Measurements from ENCODE around the gene MUS81. TPM values are rescaled to one million over a fixed set of nuclear protein-coding genes. Genes with fewer than 3 reads are reported as not detected.

The MUS81 gene
- total and polyA plus RNA-seq, 2 experiments from 2014 or later, result 74.3 to 82.7 TPM

DNA sequence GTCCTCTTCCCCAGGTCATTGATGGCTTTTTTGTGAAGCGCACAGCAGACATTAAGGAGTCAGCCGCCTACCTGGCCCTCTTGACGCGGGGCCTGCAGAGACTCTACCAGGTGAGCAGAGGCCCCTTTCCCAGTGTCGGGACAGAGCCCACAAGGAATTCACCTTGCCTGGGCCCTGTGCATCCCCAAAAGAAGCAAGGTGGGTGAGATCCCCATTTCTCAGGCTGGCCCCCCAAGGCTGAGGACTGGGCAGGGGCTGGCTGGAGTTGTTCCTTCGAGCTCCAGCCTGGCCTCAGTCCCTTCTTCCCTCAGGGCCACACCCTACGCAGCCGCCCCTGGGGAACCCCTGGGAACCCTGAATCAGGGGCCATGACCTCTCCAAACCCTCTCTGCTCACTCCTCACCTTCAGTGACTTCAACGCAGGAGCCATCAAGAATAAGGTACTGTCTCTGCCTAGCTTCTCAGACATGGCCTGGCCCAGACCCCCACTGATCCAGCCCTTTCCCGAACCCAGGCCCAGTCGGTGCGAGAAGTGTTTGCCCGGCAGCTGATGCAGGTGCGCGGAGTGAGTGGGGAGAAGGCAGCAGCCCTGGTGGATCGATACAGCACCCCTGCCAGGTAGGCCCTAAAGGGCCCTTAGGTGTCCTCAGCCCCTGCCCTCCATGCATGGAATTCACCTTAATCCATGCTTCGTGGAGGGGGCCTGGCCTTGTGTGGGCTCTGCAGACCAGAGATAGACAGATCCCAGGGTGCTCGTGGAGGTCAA, 4.7 kb downstream of the MUS81 start:
- H3K27ac ChIP-seq, result no peak overlapping the region
- no peak for DNase-seq (ENCODE audit: low read depth in 1 of 2, low spot score in 1 of 2)
- TF ChIP-seq, protein P1, sequence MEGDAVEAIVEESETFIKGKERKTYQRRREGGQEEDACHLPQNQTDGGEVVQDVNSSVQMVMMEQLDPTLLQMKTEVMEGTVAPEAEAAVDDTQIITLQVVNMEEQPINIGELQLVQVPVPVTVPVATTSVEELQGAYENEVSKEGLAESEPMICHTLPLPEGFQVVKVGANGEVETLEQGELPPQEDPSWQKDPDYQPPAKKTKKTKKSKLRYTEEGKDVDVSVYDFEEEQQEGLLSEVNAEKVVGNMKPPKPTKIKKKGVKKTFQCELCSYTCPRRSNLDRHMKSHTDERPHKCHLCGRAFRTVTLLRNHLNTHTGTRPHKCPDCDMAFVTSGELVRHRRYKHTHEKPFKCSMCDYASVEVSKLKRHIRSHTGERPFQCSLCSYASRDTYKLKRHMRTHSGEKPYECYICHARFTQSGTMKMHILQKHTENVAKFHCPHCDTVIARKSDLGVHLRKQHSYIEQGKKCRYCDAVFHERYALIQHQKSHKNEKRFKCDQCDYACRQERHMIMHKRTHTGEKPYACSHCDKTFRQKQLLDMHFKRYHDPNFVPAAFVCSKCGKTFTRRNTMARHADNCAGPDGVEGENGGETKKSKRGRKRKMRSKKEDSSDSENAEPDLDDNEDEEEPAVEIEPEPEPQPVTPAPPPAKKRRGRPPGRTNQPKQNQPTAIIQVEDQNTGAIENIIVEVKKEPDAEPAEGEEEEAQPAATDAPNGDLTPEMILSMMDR (IDR thresholded peaks at IDR 0.05; ENCODE audit: low read depth, low read length), result no peak
- no peak overlapping the region for H3K4me3 ChIP-seq
- peaks cover 55% of the 10 kb centered on the region for H3K36me3 ChIP-seq
- no peaks in the 10 kb centered on the region for H3K27me3 ChIP-seq
- H3K9me3 ChIP-seq (ENCODE audit: low read depth), result no peaks in the 10 kb centered on the region
- H3K4me1 ChIP-seq (ENCODE audit: low read depth), result peaks cover 1% of the 10 kb centered on the region

DNA sequence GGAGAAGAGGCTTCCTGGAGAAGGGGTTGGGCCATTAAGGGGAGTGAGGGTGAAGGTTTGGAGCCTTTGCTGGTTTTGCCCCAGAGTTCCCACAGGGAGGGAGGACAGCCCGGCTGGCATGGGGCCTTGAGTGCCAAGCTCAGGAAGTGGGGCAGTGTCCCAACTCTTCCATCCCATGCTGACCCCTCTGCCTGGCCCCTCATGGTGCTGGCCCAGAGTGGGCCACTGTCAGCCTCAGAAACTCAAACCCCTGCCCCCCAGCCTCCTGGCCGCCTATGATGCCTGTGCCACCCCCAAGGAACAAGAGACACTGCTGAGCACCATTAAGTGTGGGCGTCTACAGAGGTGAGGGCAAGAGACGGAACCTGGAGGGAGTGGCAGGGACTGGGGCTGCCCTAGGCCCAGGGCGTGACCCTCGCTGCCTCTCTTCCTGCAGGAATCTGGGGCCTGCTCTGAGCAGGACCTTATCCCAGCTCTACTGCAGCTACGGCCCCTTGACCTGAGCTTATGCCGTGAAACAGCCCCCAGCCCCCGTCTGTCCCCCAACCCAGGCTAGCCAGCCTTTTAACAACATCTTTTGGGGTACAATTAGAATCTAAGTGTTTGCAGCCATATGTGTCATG, 5.4 kb downstream of the MUS81 start:
- Histone ChIP-seq H3K36me3 (peaks cover 55% of the 10 kb centered on the region), H3K27ac (no peak overlapping the region), H3K27me3 (no peaks in the 10 kb centered on the region), H3K4me3 (no peak overlapping the region), H3K9me3 (ENCODE audit: low read depth) (no peaks in the 10 kb centered on the region), H3K4me1 (ENCODE audit: low read depth) (no peaks in the 10 kb centered on the region)
- no peak for DNase-seq (ENCODE audit: low read depth in 1 of 2, low spot score in 1 of 2)
- TF ChIP-seq, protein P1 (IDR thresholded peaks at IDR 0.05; ENCODE audit: low read depth, low read length), result no peak

DNA sequence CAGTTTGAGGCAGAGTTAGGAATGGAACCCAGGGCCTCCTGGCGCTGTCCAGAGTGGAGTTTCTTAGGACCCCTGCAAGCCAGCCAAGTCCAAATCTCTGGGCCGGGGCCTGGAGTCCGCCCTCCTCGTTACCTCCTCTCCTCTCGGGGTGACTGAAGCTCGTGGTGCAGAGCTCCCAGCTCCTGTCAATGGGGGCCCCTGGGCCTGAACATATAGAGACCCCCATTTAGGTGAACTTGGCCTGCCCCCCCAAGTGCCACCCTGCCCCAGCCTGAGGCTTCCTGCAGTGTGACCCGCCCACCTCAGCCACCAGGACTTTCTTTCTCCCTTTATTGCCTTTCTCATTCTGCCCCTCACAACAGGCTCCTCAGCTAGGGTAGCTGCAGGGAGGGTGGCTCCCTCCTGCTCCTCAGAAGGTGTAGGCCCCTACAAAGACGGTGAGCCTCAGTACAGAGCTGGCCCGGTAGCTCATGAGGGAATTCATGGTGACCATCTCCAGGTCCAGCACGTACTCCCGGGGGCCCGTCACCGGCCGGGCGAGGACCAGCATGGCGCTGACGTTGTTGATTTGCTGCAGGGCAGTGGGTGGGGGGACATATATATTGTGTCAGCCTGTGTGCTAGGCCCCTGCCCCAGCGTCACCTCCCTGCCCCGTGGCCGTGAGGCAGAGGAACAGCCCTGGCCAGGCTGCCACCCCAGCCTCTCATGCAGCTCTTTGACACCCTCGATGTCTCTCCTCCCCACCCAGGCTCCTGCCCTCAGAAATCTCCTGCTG, 6.5 kb downstream of the MUS81 start:
- Histone ChIP-seq H3K4me1 (ENCODE audit: low read depth) (no peaks in the 10 kb centered on the region), H3K4me3 (no peak overlapping the region), H3K27me3 (no peaks in the 10 kb centered on the region), H3K27ac (peak overlapping the region; percentile 11), H3K9me3 (ENCODE audit: low read depth) (no peaks in the 10 kb centered on the region), H3K36me3 (peaks cover 55% of the 10 kb centered on the region)
- no peak for DNase-seq (ENCODE audit: low read depth in 1 of 2, low spot score in 1 of 2)
- TF ChIP-seq, protein P1 (IDR thresholded peaks at IDR 0.05; ENCODE audit: low read depth, low read length), result no peak

DNA sequence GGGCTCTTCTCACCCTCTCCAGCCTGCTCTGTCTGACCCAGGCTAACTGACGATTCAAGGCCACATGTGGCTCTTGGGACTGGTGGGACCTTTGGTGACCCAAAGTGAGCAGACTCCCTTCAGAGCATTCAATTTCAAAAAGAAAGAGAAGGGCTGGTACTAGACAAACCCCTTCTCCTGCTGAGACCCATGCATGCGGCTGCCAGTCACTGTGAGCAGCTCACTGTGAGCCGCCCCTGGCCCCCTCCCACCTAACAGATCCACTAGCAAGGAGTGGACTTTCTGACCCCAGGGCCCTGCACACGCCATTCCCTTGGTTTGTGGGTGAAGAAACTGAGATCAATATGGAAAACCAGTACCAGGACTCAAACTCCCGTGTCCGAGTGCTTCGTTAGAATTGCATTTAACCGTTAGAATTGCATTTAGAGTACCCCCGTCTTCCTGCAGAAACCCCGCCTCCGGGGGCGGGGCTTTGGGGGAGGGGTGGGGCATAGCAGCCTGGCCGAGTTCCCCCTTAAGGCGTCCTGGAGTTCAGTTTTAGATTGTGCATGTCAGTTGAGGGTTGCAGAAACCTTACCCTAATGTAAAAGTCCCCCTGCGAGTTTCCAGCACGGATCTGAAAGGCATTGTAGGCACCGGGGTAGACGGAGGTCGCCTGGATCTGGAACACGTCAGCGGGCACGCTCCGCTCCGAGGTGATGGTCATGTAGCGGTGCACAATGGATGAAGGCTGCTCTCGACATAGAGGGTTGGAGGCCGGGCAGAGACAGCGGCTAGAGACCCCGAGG, 7.2 kb downstream of the MUS81 start:
- DNase-seq (ENCODE audit: low read depth in 1 of 2, low spot score in 1 of 2), result peak in 1 of 2 donors; percentile 23
- Histone ChIP-seq H3K9me3 (ENCODE audit: low read depth) (no peaks in the 10 kb centered on the region), H3K27ac (peak overlapping the region; percentile 11), H3K27me3 (no peaks in the 10 kb centered on the region), H3K4me1 (ENCODE audit: low read depth) (no peaks in the 10 kb centered on the region), H3K36me3 (peaks cover 51% of the 10 kb centered on the region), H3K4me3 (no peak overlapping the region)
- TF ChIP-seq, protein P1 (IDR thresholded peaks at IDR 0.05; ENCODE audit: low read depth, low read length), result no peak

DNA sequence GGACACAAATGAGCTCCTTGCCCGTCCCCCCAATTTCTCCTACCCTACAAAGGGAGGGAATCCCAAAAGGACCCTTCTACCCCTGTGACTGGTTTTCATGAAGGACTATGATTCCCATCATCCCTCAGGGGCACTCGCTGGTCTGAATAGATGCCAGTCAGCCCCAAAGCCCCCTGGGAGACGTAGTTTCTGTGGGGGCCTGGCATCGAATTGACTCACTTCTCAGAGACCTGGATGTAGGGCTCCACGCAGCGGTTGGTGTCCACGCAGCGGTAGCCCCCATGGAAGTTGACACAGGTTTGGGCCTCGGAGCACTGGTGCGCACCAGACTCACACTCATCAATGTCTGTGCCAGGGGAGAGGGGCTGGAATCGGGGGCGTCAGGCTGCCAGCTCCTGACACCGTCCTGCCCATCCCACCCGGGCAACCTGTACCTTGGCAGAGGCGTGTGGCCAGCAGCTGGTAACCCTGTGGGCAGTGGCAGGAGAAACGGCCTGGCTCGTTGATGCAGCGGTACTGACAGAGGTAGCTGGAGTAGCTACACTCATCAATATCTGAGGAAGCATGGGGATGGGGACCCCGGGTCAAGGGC, 7.9 kb downstream of the MUS81 start:
- TF ChIP-seq, protein P1 (IDR thresholded peaks at IDR 0.05; ENCODE audit: low read depth, low read length), result no peak
- no peaks in the 10 kb centered on the region for H3K4me1 ChIP-seq (ENCODE audit: low read depth)
- DNase-seq (ENCODE audit: low read depth in 1 of 2, low spot score in 1 of 2), result no peak
- no peaks in the 10 kb centered on the region for H3K27me3 ChIP-seq
- peaks cover 49% of the 10 kb centered on the region for H3K36me3 ChIP-seq
- H3K27ac ChIP-seq, result no peak overlapping the region
- H3K9me3 ChIP-seq (ENCODE audit: low read depth), result no peaks in the 10 kb centered on the region
- H3K4me3 ChIP-seq, result no peak overlapping the region
